ENCODE results near the gene CCDC169. TPM values are rescaled to one million over a fixed set of nuclear protein-coding genes. Genes with fewer than 3 reads are reported as not detected.

CCDC169 gene
- total and polyA plus RNA-seq, 4 donors: 0.14 to 3.4 (median 0.81) TPM

DNA sequence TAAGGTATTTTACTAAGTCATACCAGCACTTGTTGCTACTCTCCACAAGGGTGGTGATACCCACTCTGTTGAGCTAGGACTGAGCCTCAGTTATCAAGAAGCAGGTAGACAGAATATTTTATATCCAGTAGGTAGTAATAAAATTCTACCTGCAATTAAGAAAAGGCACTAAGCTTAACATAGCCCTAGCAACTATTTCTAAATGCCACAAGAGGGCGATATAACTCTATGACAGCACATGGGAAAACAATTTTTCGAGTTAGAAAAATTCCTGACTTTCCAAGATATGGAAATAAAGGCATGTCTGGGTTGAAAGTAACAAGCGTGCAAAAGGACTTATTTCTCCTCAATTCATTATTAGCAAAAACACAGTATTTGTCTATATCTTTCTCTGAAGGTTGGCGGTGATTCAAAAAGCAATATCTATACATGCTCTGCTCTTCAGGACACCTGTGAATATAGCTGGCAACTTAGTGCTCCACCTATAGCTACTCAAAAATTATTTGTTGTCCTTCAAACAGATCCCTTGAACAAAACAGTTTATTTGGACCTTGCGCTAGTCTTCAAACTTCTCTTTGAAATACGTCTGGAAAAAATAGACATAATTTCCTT is 14.7 kb downstream of the CCDC169 start:
- TF ChIP-seq, protein P1, sequence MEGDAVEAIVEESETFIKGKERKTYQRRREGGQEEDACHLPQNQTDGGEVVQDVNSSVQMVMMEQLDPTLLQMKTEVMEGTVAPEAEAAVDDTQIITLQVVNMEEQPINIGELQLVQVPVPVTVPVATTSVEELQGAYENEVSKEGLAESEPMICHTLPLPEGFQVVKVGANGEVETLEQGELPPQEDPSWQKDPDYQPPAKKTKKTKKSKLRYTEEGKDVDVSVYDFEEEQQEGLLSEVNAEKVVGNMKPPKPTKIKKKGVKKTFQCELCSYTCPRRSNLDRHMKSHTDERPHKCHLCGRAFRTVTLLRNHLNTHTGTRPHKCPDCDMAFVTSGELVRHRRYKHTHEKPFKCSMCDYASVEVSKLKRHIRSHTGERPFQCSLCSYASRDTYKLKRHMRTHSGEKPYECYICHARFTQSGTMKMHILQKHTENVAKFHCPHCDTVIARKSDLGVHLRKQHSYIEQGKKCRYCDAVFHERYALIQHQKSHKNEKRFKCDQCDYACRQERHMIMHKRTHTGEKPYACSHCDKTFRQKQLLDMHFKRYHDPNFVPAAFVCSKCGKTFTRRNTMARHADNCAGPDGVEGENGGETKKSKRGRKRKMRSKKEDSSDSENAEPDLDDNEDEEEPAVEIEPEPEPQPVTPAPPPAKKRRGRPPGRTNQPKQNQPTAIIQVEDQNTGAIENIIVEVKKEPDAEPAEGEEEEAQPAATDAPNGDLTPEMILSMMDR (IDR thresholded peaks at IDR 0.05; ENCODE audit: control extremely low read depth, extremely low read depth): peak; percentile 43
- Histone ChIP-seq H3K27me3 (ENCODE audit: control insufficient read depth in 3 of 3, insufficient read depth in 3 of 3, low read length in 2 of 3) (no peaks in the 10 kb centered on the region), H3K27ac (ENCODE audit: low read depth in 1 of 2, low read length in 1 of 2) (no peak overlapping the region), H3K4me3 (no peak overlapping the region), H3K4me1 (ENCODE audit: control insufficient read depth in 5 of 5, insufficient read depth in 5 of 5, low read length in 5 of 5) (no peaks in the 10 kb centered on the region), H3K9me3 (ENCODE audit: control insufficient read depth in 4 of 4, insufficient read depth in 3 of 4, low read length in 3 of 4) (no peaks in the 10 kb centered on the region), H3K36me3 (ENCODE audit: control insufficient read depth in 4 of 4, insufficient read depth in 4 of 4, low read length in 4 of 4) (no peaks in the 10 kb centered on the region), H3K9ac (ENCODE audit: insufficient read depth in 1 of 2, low read length in 2 of 2) (no peak overlapping the region)
- WGBS, 2 donors: 44 to 52% methylated on average over 6 of the region's 6 CpGs
- DNase-seq: peak in 2 of 3 donors; percentile 67 to 69
- no peak for ATAC-seq (ENCODE audit: insufficient read depth, low FRiP score)

DNA sequence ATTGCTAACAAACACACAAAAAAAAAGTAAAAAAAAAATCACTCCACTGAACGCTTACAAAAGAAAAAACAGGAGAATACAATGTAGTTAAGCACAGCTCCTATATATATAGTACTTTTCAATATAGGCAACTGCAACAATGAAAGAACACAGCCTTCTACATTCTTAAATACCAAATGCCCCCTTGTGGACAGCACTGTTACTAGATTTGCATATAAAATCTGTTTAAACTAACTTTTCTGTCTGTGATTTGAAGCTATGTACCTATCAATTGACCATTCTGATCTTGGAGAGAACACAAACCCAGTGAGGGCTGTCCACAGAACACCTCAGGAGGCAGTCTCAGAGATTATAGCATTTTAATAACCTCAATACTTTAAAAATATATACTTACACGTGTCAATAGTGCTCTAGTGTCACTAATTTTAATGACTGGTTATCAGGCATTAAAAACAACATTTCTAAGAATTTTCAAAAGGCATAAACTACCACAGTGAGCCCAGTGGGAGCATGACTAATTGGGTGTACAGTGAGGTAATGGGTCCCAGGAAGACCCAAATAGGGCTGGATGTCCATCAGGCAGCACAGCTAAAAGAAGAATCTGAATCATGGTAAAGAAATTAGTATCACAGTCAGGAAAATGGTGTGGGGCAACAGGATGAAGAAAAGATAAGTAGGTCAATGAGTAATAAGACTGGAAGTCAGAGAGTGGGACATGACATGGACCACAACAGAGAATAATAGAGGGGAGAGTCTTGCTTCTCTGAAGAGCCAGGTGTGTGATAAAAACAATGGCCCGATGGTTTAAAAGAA is 22.2 kb downstream of the CCDC169 start:
- H3K4me1 ChIP-seq (ENCODE audit: control insufficient read depth in 5 of 5, insufficient read depth in 5 of 5, low read length in 5 of 5): no peaks in the 10 kb centered on the region
- DNase-seq: peak in 2 of 3 donors; percentile 78 to 86
- no peaks in the 10 kb centered on the region for H3K9me3 ChIP-seq (ENCODE audit: control insufficient read depth in 4 of 4, insufficient read depth in 3 of 4, low read length in 3 of 4)
- no peak overlapping the region for H3K27ac ChIP-seq (ENCODE audit: low read depth in 1 of 2, low read length in 1 of 2)
- H3K36me3 ChIP-seq (ENCODE audit: control insufficient read depth in 4 of 4, insufficient read depth in 4 of 4, low read length in 4 of 4): no peaks in the 10 kb centered on the region
- no peak overlapping the region for H3K4me3 ChIP-seq
- TF ChIP-seq, protein P1 (IDR thresholded peaks at IDR 0.05; ENCODE audit: control extremely low read depth, extremely low read depth): peak; percentile 16
- ATAC-seq (ENCODE audit: insufficient read depth, low FRiP score): no peak
- WGBS, 2 donors: 81 to 82% methylated on average over 3 of the region's 3 CpGs
- no peak overlapping the region for H3K9ac ChIP-seq (ENCODE audit: insufficient read depth in 1 of 2, low read length in 2 of 2)
- no peaks in the 10 kb centered on the region for H3K27me3 ChIP-seq (ENCODE audit: control insufficient read depth in 3 of 3, insufficient read depth in 3 of 3, low read length in 2 of 3)

DNA sequence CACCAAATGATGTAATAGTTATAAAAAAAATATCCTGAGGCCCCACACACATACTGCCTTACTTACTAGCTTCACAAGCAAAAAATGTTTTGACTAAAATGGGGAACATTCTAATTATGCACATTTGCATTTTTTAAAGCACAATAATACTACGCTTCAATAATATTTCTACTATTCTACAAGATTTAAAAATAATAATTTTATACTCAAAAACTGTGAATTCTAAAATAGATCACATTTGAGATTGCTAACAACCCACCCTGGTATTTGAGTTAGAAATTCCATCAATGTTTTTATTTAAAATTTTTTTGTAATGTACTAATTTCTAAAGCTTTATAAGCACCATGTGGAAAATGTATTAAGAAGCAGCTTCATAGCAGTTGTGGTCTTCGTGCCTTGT is 24.2 kb downstream of the CCDC169 start:
- no peak for DNase-seq

More for the DNA sequence above, 24.2 kb downstream of the CCDC169 start:
- Histone ChIP-seq H3K27ac (ENCODE audit: low read depth in 1 of 2, low read length in 1 of 2) (no peak overlapping the region), H3K9me3 (ENCODE audit: control insufficient read depth in 4 of 4, insufficient read depth in 3 of 4, low read length in 3 of 4) (no peaks in the 10 kb centered on the region), H3K27me3 (ENCODE audit: control insufficient read depth in 3 of 3, insufficient read depth in 3 of 3, low read length in 2 of 3) (no peaks in the 10 kb centered on the region), H3K9ac (ENCODE audit: insufficient read depth in 1 of 2, low read length in 2 of 2) (no peak overlapping the region), H3K4me3 (no peak overlapping the region), H3K36me3 (ENCODE audit: control insufficient read depth in 4 of 4, insufficient read depth in 4 of 4, low read length in 4 of 4) (no peaks in the 10 kb centered on the region), H3K4me1 (ENCODE audit: control insufficient read depth in 5 of 5, insufficient read depth in 5 of 5, low read length in 5 of 5) (no peaks in the 10 kb centered on the region)
- ATAC-seq (ENCODE audit: insufficient read depth, low FRiP score): no peak
- TF ChIP-seq, protein P1 (IDR thresholded peaks at IDR 0.05; ENCODE audit: control extremely low read depth, extremely low read depth): no peak
- WGBS, 2 donors: 96 to 97% methylated on average over 2 of the region's 2 CpGs

Data from lung (tissue), 12 donors.